Measurements from ENCODE around the gene EIF3L. TPM values are rescaled to one million over a fixed set of nuclear protein-coding genes. Genes with fewer than 3 reads are reported as not detected.

The EIF3L gene
- total RNA-seq, 1 donor from 2014 or later, result 526 TPM

DNA sequence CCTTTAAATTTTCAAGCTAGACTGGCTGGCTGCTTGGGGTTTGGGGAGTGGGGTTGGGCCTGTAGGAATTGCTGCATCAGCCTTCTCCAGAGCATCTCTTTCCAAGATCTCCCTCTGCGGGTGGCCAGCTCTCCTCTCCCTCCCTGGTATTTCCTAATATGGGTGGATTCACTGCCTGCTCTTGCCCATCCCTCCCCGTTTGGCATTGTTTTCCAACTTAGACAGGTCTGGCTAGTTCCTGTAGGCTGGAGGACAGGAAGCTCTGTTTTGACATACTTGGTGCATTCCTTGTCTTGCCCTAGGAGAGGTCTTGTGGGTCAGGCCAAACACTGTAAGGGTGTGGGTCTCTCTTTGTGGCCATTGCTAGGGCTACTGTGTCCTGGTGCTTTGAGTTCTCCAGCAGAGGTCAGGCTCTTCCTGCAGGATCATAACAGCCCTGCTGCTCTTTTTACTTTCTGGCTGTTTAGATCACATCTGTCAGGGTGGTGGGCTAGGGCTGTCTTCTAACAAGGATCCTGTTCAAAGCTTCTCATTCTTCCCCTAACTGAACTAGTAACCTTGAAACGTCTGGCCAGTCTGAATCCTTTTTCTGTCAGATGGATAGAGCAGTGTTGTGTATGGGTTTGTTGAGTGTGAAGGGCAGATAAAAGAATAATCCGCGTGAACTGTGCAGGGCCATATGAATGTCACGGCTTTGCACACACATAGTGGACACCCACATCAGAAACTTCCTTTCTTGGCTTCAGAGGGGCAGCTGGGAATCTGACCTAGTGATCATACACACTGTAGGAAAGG is 38.6 kb downstream of the EIF3L start:
- peaks cover 5% of the 10 kb centered on the region for H3K27me3 Mint-ChIP-seq (ENCODE audit: unreplicated experiment)
- H3K4me3 Mint-ChIP-seq (ENCODE audit: unreplicated experiment), result no peak overlapping the region
- peak overlapping the region; percentile 92 for H3K27ac Mint-ChIP-seq (ENCODE audit: unreplicated experiment)
- peak; percentile 31 for DNase-seq
- TF ChIP-seq, protein P1, sequence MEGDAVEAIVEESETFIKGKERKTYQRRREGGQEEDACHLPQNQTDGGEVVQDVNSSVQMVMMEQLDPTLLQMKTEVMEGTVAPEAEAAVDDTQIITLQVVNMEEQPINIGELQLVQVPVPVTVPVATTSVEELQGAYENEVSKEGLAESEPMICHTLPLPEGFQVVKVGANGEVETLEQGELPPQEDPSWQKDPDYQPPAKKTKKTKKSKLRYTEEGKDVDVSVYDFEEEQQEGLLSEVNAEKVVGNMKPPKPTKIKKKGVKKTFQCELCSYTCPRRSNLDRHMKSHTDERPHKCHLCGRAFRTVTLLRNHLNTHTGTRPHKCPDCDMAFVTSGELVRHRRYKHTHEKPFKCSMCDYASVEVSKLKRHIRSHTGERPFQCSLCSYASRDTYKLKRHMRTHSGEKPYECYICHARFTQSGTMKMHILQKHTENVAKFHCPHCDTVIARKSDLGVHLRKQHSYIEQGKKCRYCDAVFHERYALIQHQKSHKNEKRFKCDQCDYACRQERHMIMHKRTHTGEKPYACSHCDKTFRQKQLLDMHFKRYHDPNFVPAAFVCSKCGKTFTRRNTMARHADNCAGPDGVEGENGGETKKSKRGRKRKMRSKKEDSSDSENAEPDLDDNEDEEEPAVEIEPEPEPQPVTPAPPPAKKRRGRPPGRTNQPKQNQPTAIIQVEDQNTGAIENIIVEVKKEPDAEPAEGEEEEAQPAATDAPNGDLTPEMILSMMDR (IDR thresholded peaks at IDR 0.05; ENCODE audit: partially characterized antibody, unreplicated experiment), result no peak
- no peaks in the 10 kb centered on the region for H3K36me3 Mint-ChIP-seq (ENCODE audit: unreplicated experiment)
- H3K4me1 Mint-ChIP-seq (ENCODE audit: low read depth, unreplicated experiment), result peaks cover 7% of the 10 kb centered on the region
- H3K9me3 Mint-ChIP-seq (ENCODE audit: unreplicated experiment), result peaks cover 7% of the 10 kb centered on the region

DNA sequence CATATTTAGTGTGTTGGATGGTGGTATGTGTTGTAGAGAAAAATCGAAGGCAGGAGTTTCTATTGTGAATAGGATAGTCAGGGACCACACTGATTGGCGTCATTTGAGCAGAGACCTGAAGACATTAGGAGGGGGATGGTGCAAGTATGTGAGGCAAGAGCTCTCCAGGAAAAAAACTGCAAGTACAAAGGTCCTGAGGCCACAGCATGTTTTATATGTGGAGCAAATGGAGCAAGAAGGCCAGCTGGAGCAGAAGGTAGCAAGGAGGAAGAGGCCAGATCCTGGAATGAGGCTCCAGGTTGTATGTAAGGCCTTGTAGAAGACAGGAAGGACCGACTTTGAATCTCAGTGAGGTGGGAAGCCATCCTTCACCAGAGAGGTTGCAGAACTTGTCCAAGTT is 42.7 kb downstream of the EIF3L start:
- peak overlapping the region; percentile 13 for H3K27ac Mint-ChIP-seq (ENCODE audit: unreplicated experiment)

DNA sequence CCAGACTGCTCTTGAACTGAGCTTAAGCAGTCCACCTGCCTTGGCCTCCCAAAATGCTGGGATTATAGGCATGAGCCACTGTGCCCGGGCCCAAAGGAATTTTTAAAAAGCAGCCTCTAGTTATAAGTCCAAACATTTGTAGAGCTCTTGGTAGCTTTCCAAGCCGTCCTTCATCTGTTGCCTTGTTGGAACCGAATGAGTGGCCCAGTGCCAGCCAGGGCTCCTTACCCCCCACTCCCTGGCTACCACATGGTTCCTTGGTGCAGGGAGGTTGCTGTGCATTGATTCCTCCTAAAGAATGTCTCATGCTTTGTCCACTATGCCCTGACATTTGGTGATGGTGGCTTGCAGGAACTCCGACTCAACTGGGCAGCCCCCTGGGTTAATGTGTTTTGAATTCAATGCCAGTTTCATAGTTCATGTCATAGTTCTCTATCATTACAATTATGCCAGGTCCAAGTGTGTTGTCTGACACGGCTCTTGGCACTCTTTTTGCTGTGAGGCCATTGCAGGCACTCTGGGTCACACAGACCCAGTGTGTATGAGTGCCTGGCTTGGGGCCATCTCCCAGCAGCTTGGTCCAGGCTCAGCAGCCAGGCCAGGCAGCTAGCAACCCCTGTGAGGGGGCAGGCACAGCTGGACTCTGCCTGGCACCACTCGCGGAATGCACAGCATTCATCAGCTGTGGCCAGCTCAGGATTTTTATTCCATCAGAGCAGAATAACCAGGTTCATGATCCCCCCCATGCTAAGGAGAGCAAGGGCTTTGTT is 43.5 kb downstream of the EIF3L start:
- H3K27me3 Mint-ChIP-seq (ENCODE audit: unreplicated experiment), result peaks cover 7% of the 10 kb centered on the region
- no peaks in the 10 kb centered on the region for H3K36me3 Mint-ChIP-seq (ENCODE audit: unreplicated experiment)
- no peak overlapping the region for H3K27ac Mint-ChIP-seq (ENCODE audit: unreplicated experiment)
- DNase-seq, result no peak
- no peaks in the 10 kb centered on the region for H3K9me3 Mint-ChIP-seq (ENCODE audit: unreplicated experiment)
- peaks cover 8% of the 10 kb centered on the region for H3K4me1 Mint-ChIP-seq (ENCODE audit: low read depth, unreplicated experiment)
- TF ChIP-seq, protein P1 (IDR thresholded peaks at IDR 0.05; ENCODE audit: partially characterized antibody, unreplicated experiment), result no peak
- H3K4me3 Mint-ChIP-seq (ENCODE audit: unreplicated experiment), result no peak overlapping the region

More for the DNA sequence above, 42.7 kb downstream of the EIF3L start:
- H3K4me3 Mint-ChIP-seq (ENCODE audit: unreplicated experiment), result no peak overlapping the region
- H3K9me3 Mint-ChIP-seq (ENCODE audit: unreplicated experiment), result no peaks in the 10 kb centered on the region
- H3K4me1 Mint-ChIP-seq (ENCODE audit: low read depth, unreplicated experiment), result peaks cover 10% of the 10 kb centered on the region
- H3K36me3 Mint-ChIP-seq (ENCODE audit: unreplicated experiment), result no peaks in the 10 kb centered on the region
- no peak for DNase-seq
- TF ChIP-seq, protein P1 (IDR thresholded peaks at IDR 0.05; ENCODE audit: partially characterized antibody, unreplicated experiment), result no peak
- H3K27me3 Mint-ChIP-seq (ENCODE audit: unreplicated experiment), result peaks cover 7% of the 10 kb centered on the region

DNA sequence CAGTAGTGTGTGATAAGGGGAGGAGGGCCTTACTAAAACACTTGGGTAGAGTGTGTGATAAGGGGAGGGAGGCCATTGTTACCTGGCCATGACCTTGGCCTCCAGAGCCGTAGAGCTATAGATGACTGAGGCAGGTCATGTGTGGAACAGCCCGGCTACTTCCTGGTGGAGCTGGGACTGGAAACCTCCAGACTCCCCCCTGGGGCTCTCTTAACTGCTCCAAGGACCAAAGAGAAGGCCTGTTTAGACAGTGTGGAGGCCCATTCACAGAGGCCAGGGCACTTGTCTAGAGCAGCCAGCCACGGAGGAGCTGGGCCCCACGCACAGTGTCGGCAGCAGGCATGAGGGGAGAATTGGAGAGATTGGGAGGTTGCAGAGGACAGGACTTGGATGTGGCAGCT is 44.4 kb downstream of the EIF3L start:
- Mint-ChIP-seq H3K4me3 (ENCODE audit: unreplicated experiment) (no peak overlapping the region), H3K27me3 (ENCODE audit: unreplicated experiment) (peaks cover 5% of the 10 kb centered on the region), H3K4me1 (ENCODE audit: low read depth, unreplicated experiment) (peaks cover 3% of the 10 kb centered on the region), H3K27ac (ENCODE audit: unreplicated experiment) (no peak overlapping the region), H3K9me3 (ENCODE audit: unreplicated experiment) (no peaks in the 10 kb centered on the region), H3K36me3 (ENCODE audit: unreplicated experiment) (no peaks in the 10 kb centered on the region)
- TF ChIP-seq, protein P1 (IDR thresholded peaks at IDR 0.05; ENCODE audit: partially characterized antibody, unreplicated experiment), result no peak
- DNase-seq, result no peak

Data from glutamatergic neuron (in vitro differentiated cells).